Measurements from ENCODE around the gene FRMD4A. TPM values are rescaled to one million over a fixed set of nuclear protein-coding genes. Genes with fewer than 3 reads are reported as not detected.

Gene FRMD4A
- total RNA-seq, 1 experiment from 2014 or later, result 0.23 TPM

DNA sequence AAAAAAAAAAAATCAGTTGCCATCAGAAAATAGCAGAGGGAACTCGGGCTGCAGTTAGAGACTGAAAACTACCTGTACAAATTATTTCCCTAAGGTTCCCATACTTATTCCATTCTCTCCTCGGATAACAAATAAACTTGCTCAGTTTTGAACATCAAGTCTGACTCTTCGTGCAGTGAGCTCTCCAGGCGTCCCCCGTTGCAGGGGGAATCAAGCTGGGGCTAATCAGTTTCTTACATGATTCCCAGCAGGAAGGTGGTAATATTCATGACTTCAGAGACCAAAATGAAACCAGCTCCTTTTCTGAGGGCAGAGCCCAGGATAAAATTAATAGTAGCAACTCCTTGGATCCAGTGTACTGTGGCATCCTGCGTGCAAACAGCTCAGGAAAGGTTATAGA is 135.3 kb downstream of the FRMD4A start:
- CTCF ChIA-PET, result interaction anchor here (0.6 to 4.3 kb wide), 9 partner anchors 9 to 1357 kb away, joined by 3 to 35 read pairs (median 3); no protein-coding TSS in a partner anchor
- no peak for DNase-seq (ENCODE audit: unreplicated experiment)
- BruUV-seq (replicated peaks), result no TSS peak
- no peaks in the 10 kb centered on the region for H3K36me3 Mint-ChIP-seq (ENCODE audit: insufficient read depth, unreplicated experiment)
- no peak for TF ChIP-seq CTCF (IDR thresholded peaks at IDR 0.05; ENCODE audit: unreplicated experiment)
- intact Hi-C loops (cut with micrococcal nuclease), result loop anchor here (5.0 kb wide), 2 partner anchors 408 to 627 kb away; no protein-coding TSS in a partner anchor
- no peaks in the 10 kb centered on the region for H3K4me1 Mint-ChIP-seq (ENCODE audit: insufficient read depth, unreplicated experiment)
- POLR2A ChIA-PET, result no interaction called here
- H3K27ac Mint-ChIP-seq (ENCODE audit: low read depth, unreplicated experiment), result no peak overlapping the region
- H3K4me3 Mint-ChIP-seq (ENCODE audit: unreplicated experiment), result no peak overlapping the region
- H3K27me3 Mint-ChIP-seq (ENCODE audit: insufficient read depth, unreplicated experiment), result peaks cover 48% of the 10 kb centered on the region
- H3K9me3 Mint-ChIP-seq (ENCODE audit: unreplicated experiment), result no peaks in the 10 kb centered on the region

DNA sequence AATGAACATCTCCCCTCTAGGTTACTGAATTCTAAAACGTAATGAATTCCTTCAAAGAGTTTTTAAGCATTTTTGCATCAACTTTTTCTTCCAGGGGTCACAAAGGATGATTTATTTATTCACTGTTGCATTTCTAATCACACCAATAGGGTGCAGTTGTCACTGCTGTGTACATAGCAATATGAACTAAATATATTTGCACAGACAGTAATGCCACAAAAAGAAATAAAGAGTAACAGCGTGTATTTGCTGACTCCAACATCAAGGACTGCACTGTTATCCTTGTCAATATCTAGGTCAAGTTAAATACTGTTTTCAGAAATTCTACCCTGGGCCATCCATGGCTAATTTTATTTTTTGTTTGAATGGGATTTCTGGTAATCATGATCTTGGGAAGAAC is 138.0 kb downstream of the FRMD4A start:
- H3K4me3 Mint-ChIP-seq (ENCODE audit: unreplicated experiment), result no peak overlapping the region
- no peaks in the 10 kb centered on the region for H3K36me3 Mint-ChIP-seq (ENCODE audit: insufficient read depth, unreplicated experiment)
- H3K9me3 Mint-ChIP-seq (ENCODE audit: unreplicated experiment), result no peaks in the 10 kb centered on the region
- TF ChIP-seq CTCF (IDR thresholded peaks at IDR 0.05; ENCODE audit: unreplicated experiment), result no peak
- H3K27me3 Mint-ChIP-seq (ENCODE audit: insufficient read depth, unreplicated experiment), result peaks cover 75% of the 10 kb centered on the region
- POLR2A ChIA-PET, result no interaction called here
- CTCF ChIA-PET, result no interaction called here
- no TSS peak for BruUV-seq (replicated peaks)
- intact Hi-C loops (cut with micrococcal nuclease), result no loop called here
- no peak for DNase-seq (ENCODE audit: unreplicated experiment)
- no peak overlapping the region for H3K27ac Mint-ChIP-seq (ENCODE audit: low read depth, unreplicated experiment)
- H3K4me1 Mint-ChIP-seq (ENCODE audit: insufficient read depth, unreplicated experiment), result no peaks in the 10 kb centered on the region

DNA sequence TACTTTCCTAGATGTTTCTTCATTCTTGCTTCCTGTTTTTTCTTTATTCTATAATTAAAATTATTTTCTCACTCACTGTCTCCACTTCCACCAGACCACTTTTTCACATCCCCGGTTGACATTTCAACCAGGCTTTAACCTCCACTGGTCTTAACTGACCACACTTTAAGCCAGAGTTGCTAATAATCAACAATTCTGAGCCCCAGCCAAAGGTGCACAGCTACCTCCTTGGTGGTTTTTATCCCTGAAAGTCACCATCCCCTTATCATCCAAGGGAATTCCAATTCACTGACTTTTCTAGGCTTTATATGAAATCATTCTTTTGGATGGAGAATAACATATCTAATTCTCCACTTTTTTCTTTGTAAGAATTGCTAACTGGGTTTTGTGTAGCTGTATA is 138.9 kb downstream of the FRMD4A start:
- no peak overlapping the region for H3K4me3 Mint-ChIP-seq (ENCODE audit: unreplicated experiment)
- no TSS peak for BruUV-seq (replicated peaks)

DNA sequence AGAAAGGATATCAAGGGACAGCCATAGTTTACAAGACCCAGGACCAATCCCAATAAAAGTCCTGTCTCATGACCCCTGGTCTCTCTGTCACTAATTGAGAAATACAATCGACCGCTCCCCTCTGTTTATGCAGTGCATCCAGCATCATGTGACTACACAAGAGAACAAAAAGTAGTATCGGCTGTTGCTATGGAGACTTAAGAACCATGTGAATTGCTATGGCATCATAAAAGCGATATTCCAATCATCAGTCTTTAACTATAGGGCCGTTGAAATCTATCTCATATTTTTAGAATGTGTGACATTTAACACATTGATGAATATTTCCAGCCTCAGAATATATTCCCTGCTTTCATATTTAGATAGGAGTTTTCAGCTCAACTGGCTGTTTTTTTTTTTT is 139.3 kb downstream of the FRMD4A start:
- no peaks in the 10 kb centered on the region for H3K4me1 Mint-ChIP-seq (ENCODE audit: insufficient read depth, unreplicated experiment)
- peaks cover 76% of the 10 kb centered on the region for H3K27me3 Mint-ChIP-seq (ENCODE audit: insufficient read depth, unreplicated experiment)
- H3K4me3 Mint-ChIP-seq (ENCODE audit: unreplicated experiment), result no peak overlapping the region
- no peak overlapping the region for H3K27ac Mint-ChIP-seq (ENCODE audit: low read depth, unreplicated experiment)
- no TSS peak for BruUV-seq (replicated peaks)
- no peak for DNase-seq (ENCODE audit: unreplicated experiment)
- no peaks in the 10 kb centered on the region for H3K36me3 Mint-ChIP-seq (ENCODE audit: insufficient read depth, unreplicated experiment)
- ChIA-PET CTCF (interaction anchor here (0.6 kb wide), 1 partner anchor 23 kb away, joined by 4 read pairs; no protein-coding TSS in a partner anchor), POLR2A (interaction anchor here (1.2 to 1.7 kb wide), 2 partner anchors 9 to 295 kb away, joined by 3 to 4 read pairs; no protein-coding TSS in a partner anchor)
- no peaks in the 10 kb centered on the region for H3K9me3 Mint-ChIP-seq (ENCODE audit: unreplicated experiment)
- TF ChIP-seq CTCF (IDR thresholded peaks at IDR 0.05; ENCODE audit: unreplicated experiment), result no peak
- intact Hi-C loops (cut with micrococcal nuclease), result no loop called here

More for the DNA sequence above, 138.9 kb downstream of the FRMD4A start:
- peaks cover 81% of the 10 kb centered on the region for H3K27me3 Mint-ChIP-seq (ENCODE audit: insufficient read depth, unreplicated experiment)
- intact Hi-C loops (cut with micrococcal nuclease), result no loop called here
- no peak overlapping the region for H3K27ac Mint-ChIP-seq (ENCODE audit: low read depth, unreplicated experiment)
- H3K36me3 Mint-ChIP-seq (ENCODE audit: insufficient read depth, unreplicated experiment), result no peaks in the 10 kb centered on the region
- CTCF ChIA-PET, result interaction anchor here (0.6 kb wide), 1 partner anchor 457 kb away, joined by 4 read pairs; no protein-coding TSS in a partner anchor
- no peaks in the 10 kb centered on the region for H3K9me3 Mint-ChIP-seq (ENCODE audit: unreplicated experiment)
- DNase-seq (ENCODE audit: unreplicated experiment), result no peak
- POLR2A ChIA-PET, result interaction anchor here (1.7 kb wide), 1 partner anchor 9 kb away, joined by 4 read pairs; no protein-coding TSS in a partner anchor
- H3K4me1 Mint-ChIP-seq (ENCODE audit: insufficient read depth, unreplicated experiment), result no peaks in the 10 kb centered on the region
- no peak for TF ChIP-seq CTCF (IDR thresholded peaks at IDR 0.05; ENCODE audit: unreplicated experiment)

Data from MCF 10A (cell line).